ENCODE results near the gene ERC1. TPM values are rescaled to one million over a fixed set of nuclear protein-coding genes. Genes with fewer than 3 reads are reported as not detected.

The ERC1 gene
- total and polyA plus RNA-seq, 9 of the 15 experiments (the other 6 are each of a cell fraction or from before 2014, with no cell fraction given): 0.74 to 11.8 (median 4.8) TPM

GRCh38 chr12:1529862-1530591 lies 539.0 kb downstream of the ERC1 start:
- Histone ChIP-seq H3K9me1 (ENCODE audit: control insufficient read depth, insufficient read depth, low read length) (no peaks in the 10 kb centered on the region), H3K27ac (ENCODE audit: extremely low read depth, low read depth, low read length) (no peak overlapping the region), H3K27me3 (ENCODE audit: control insufficient read depth in 2 of 2, insufficient read depth in 2 of 2, low read length in 2 of 2) (no peaks in the 10 kb centered on the region), H3K36me3 (ENCODE audit: control insufficient read depth, insufficient read depth, low read length) (no peaks in the 10 kb centered on the region), H3K9me3 (replicated peaks; ENCODE audit: control insufficient read depth, insufficient read depth, low read depth, low read length) (no peaks in the 10 kb centered on the region), H3K79me2 (ENCODE audit: control insufficient read depth, insufficient read depth, low read length) (peaks cover 15% of the 10 kb centered on the region; the same call in 2 of the 3 replicates), H3K4me1 (replicated peaks in 1 of 2; ENCODE audit: control insufficient read depth in 2 of 2, insufficient read depth in 2 of 2, low read length in 2 of 2) (peaks cover 11 to 34% of the 10 kb centered on the region in 2 experiments), H3K4me3 (peak overlapping the region; percentile 47), H3K4me2 (ENCODE audit: insufficient read depth, low read length) (peak overlapping the region; percentile 18; the same call in 1 of the 2 replicates), H2AFZ (ENCODE audit: low read depth, low read length) (peak overlapping the region; percentile 45; the same call in 1 of the 2 replicates), H4K20me1 (replicated peaks; ENCODE audit: control insufficient read depth, insufficient read depth, low read length) (no peaks in the 10 kb centered on the region), H3K9ac (ENCODE audit: insufficient read depth in 1 of 2, low read depth in 2 of 2, low read length in 2 of 2) (peak overlapping the region; percentile 41 to 84; a peak in 3 of 4 replicates)
- in situ Hi-C loops (cut with MboI): no loop called here
- DNase-seq (ENCODE audit: extremely low read depth in 1 of 4, low spot score in 3 of 4) (peak; percentile 40 to 74 (median 64)), ATAC-seq (peak; percentile 60), FAIRE-seq (no peak)
- intact Hi-C loops (cut with micrococcal nuclease): loop anchor here (5.0 kb wide), 1 partner anchor 47 kb away; no protein-coding TSS in a partner anchor
- CTCF ChIA-PET (ENCODE audit: low intra/inter-chr PET ratio): no interaction called here
- 14% methylated on average over 34 of the region's 101 CpGs for WGBS (ENCODE audit: insufficient coverage, low coverage, missing lambda C conversion rate)
- POLR2A ChIA-PET: no interaction called here
- no TSS peak for BruUV-seq (replicated peaks)
- TF ChIP-seq HBP1 (CRISPR knock-in tag; IDR thresholded peaks at IDR 0.05) (no peak), THAP7 (CRISPR knock-in tag; IDR thresholded peaks at IDR 0.05) (no peak), ZHX1 (conservative IDR thresholded peaks at IDR 0.05; ENCODE audit: low read length) (no peak), SAP30 (IDR thresholded peaks at IDR 0.05; ENCODE audit: borderline replicate concordance, insufficient read depth, low read depth, low read length, poor library complexity, severe bottlenecking) (no peak), HOMEZ (CRISPR knock-in tag; IDR thresholded peaks at IDR 0.05) (no peak), HMGXB4 (CRISPR knock-in tag; IDR thresholded peaks at IDR 0.05) (no peak), ZNF780A (CRISPR knock-in tag; IDR thresholded peaks at IDR 0.05) (no peak), TOE1 (IDR thresholded peaks at IDR 0.05; ENCODE audit: borderline replicate concordance) (no peak), TOE1 (CRISPR knock-in tag; IDR thresholded peaks at IDR 0.05; ENCODE audit: borderline replicate concordance, low read depth) (no peak), ZSCAN29 (IDR thresholded peaks at IDR 0.05) (no peak), SAFB2 (IDR thresholded peaks at IDR 0.05; ENCODE audit: borderline replicate concordance, low read depth, low read length, severe bottlenecking) (no peak), POLR2G (IDR thresholded peaks at IDR 0.05; ENCODE audit: low read depth, low read length) (0 out of 2 replicates have a peak, but pooled peaks have one; percentile 43)

All from K562 (cell line).